ENCODE measurements around the gene NRF1.

Gene NRF1

DNA sequence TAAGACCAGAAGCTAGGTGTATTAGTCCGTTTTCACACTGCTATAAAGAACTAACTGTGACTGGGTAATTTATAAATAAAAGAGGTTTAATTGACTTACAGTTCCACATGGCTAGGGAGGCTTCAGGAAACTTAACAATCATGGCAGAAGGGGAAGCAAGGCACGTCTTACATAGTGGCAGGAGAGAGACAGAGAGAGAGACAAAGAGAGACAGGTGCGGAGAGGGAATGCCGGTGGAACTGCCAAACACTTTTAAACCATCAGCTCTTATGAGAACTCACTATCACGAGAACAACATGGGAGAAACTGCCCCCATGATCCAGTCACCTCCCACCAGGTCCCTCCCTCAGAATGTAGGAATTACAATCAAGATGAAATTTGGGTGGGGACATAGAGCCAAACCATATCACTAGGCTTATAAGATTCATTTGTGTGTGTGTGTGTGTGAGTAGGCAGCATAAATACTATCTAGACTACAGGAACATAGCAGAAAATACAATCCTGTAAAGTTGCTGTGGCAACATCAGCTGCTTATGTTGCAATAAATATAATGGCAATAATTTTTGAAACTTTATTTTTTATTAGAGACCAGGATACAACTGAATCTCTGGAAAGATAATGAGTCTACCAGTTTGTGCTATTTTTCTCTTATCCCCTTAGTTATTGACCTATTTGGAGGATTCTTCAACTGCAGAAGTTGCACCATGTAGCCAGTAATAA lies 77.1 kb downstream of the NRF1 start:
- no peak for DNase-seq

DNA sequence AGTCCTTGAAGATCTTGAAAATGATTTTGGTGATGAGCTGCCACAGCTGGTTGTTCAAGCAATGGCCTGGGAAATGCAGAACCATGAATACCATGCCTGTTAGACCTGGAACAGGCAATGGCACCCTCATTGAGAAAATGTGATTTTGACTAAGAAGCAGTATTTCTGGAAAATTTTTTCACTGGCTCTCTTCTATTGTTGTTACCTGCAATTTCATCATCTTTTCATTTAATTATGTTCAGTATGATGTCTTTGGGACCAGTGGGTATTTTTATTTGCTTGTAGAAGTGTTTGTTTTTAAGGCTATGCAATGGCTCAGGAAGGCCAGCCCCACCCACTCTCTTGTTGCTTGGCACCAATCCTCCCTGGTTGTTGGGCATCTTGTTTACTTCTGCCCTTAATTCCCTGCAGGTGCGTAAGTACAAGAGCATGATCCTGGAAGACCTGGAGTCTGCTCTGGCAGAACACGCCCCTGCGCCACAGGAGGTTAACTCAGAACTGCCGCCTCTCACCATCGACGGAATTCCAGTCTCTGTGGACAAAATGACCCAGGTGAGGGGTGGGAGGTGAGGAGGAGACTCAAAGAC lies 78.6 kb downstream of the NRF1 start:
- DNase-seq, result no peak

DNA sequence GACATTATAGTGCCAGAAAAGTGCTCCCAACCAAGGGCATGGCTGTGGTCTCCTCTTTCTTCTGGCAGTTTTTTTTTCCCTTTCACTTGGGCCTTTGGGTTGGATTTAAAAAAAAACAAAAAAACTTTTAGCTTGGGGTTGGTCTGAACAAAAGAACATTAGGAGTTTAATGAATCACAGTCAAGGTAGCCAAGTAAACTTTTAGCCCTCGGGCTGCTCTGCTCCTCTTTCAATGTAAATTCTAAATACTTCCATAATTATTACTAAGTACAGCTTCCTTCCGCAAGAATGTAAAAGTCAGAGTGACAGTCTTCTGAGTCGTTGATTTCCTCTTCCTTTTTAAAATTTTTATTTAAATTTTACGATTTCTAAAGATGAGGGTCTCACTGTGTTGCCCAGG lies 79.2 kb downstream of the NRF1 start:
- peak; percentile 8 for DNase-seq

DNA sequence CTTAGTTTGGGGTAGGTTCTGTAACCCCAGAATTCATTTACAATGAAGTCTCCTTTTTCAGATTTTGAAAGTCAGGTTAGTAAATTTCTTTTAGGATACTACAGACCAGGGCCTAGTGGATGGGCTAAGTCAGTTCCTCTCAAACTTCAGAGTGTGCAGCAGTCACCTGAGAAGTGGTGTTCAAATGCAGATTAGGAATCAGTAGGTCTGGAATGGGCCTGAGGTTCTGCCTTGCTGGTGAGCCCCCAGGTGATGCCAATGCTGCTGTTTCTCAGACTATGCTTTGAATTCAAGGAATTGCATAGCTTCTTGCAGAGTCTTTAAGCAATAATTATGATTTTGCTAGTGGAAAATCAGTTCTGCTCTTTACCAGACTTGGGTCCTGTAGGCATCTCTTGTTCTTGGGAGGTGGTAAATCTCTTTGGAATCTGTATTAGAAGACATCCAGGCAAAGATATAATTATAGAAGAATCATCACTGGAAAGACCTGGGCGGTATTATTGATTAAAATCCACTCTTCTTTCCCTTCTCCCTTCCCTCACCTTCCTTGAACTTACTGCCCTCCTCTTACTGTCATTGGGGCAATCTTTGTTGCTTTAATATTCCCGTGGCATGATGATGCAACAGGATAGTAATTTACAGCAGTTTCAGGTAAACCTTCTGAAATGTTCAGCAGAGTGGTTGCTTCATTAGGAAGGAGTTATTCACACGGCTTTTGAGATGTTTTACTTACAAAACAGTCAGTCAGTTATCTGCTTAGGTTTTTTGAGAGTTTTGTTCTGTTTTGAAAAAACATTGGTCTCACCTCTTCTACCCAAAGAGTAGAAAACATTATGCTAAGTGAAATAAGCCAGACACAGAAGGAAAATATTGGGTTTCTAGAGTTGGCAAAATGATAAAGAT lies 87.2 kb downstream of the NRF1 start:
- DNase-seq, result no peak

DNA sequence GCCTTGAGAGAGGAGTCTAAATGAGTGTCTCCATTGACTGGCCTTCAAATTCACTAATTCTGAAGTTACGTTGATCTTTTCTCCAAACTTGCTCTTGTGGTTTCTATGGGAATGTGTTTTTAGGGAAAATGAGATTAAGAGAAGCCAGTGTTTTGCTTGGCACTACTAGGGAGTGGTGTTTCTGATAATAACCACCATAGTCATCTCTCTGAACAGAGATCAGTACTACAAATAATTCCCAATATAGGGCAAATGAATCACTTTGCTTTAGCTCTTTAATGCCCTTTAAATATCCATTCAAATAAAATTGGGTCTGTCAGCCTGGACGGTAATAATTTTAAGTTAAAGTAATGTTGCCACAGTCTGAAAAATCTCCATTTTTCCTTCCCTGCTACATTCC lies 90.8 kb downstream of the NRF1 start:
- DNase-seq, result peak; percentile 54

DNA sequence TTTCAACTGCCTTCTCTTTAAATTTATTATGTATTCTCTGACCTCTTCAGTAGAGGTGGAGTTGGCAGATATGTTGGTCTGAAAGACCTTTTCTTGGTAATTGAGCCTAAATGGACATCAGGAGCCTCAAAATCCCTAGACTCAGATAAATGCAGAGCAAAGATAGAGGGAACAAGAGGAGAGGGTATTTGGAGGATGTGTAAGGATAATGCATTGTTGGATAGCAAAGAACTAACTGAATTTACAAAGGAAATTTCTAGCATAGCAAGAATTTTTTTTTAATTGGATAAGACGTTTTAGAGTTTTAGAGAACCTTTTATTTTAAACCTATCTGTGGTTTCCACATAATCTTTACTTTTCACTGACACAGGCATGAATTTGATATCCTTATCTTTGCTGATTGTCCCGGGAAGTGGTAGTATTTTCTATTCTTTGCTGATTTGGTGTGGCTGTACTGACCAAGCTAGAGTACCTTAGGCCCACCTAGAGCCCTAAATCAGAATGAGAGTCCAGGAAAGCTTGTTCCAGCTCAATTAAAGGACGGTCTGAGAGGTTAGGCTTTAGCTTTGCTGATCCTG lies 91.3 kb downstream of the NRF1 start:
- no peak for DNase-seq

DNA sequence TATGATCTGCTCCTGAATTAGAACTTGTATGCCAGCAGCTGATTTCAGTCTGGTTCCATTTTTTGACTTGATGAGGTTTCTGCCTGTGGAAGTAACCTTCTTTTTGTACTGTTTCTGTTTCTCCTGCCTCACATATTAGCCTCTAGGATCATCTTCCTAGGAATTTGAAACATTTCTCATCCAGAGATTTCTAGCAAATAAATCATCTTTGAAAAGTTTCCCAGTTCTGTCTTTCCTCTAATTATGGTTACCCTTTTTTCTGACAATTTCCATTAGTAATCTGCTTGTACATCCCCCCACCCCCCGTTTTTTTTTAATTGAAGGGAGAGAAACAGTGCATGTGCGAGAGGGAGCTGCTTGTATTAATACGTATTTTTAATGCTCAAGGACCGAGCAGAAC lies 92.2 kb downstream of the NRF1 start:
- peak; percentile 42 for DNase-seq

DNA sequence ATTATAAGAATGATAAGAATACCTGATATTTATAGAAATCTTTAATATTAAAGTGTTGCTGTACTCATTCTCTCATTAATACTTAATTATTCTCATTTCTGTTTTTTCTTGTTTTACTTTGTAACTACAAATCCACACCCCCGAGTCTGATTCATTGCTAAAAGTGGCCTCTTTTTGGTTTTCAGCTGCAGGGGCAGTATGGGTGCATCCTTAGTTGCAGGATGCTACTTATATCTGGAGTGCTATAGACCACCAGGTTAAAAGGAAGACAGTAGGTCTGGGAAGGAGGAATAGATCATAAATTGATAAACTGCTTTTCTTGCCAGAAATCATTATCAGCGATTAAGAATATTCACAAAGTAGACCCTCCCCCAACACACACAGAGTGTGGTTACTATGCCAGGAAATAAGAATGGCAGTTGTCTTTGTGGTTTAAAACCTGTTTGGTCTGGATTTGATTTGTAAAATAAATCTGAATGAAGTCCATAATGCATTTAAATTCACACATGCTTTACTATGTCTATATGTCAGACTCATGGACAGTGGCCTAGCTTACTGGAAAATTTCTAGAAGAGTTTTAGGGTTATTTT lies 96.5 kb downstream of the NRF1 start:
- DNase-seq, result no peak

DNA sequence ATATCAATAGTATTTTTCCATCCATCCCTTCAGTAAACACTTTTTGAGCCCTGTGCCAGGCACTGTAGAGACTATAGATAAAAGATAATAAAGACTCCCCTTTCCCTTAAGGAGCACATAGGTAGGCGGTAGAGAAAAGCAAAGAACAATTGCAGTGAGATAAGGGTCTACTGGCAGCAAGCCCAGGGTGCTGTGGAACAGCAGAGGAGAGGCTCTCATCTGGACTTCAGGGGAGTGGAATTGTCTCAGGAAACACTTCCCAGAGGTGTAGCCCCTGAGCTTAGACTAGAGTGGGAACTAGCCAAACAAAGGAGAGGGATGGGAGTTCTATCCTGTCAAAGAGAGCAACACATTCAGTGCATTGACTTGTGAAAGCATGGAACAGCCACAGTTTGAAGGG lies 102.0 kb downstream of the NRF1 start:
- no peak for DNase-seq

DNA sequence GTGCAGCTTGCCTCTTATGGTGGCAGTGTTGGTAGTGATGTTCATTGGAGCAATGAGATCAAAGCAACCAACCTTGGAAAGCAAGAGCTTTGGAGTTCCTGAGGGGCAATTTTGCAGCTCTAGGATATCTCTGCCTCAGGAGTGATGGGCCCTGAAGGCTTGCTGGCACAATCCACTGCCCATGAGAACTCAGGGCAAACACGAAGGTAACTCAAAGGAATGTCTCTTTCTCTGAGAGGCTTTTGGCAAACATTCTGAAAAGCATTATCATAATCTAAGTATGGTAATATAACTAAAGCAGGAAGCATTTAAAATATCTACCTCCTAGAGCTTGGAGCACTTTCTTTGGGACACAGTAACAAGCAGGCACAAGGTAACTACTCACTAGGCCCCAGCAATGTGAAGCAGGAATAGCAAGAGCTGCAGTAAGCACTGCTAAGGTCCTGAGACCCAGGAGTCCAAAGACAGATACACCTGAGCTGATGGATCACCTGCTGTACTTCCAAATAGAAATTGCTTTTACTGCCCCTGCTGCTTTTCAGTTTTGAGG lies 103.1 kb downstream of the NRF1 start:
- no peak for DNase-seq

DNA sequence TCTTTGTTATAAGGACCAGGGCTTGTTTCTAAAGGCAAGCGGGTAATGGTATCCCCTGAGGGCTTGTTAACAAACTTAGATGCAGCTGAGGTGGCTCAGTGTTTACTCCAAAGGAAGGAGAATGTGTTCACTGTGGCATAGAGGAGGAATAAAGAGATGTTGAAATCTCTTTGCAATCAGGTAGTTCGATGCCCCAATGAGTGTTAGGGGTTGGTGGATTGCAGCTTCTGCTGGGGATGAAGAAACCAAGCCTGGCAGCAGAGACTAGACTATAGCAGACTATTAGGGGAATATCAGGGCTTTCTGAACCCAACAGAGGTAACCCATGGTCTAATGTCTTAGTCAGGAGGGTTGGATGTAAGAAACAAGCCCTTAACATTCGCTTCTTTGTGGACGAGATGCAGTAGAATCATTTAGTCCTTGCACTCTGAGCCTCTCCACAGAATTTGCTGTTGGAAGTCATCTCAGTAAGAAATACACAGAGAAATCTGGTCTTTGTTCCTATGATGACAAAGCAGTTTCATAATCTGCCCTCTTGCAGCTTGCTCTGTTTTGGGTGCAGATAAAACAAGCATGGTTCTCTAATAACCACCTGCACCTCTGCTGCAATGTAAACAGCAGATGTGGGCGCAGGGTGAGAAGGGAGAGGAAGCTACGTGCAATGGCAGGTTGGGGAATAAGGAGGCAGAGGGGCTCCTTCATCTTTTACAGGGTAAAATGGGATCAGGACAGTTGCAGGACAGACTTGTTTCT lies 108.6 kb downstream of the NRF1 start:
- DNase-seq, result no peak

DNA sequence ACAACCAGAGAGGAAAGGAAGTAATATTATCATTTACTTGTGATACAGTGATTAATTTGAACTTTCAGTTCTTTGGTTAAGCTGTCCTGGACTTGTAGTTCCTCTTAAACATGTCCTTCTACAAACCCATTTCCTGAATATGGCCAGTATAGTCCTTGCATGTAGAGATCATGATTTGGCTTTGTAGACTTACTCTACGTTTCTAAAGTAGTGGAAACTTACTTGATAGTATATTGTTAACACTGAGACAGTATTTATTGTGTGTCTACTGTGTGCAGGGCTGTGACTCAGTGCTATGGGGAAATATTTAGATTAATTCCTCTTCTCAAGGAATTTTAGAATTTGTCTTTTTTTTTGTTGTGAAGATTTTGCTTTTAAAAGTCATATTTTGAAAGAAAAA lies 109.5 kb downstream of the NRF1 start:
- DNase-seq, result no peak

DNA sequence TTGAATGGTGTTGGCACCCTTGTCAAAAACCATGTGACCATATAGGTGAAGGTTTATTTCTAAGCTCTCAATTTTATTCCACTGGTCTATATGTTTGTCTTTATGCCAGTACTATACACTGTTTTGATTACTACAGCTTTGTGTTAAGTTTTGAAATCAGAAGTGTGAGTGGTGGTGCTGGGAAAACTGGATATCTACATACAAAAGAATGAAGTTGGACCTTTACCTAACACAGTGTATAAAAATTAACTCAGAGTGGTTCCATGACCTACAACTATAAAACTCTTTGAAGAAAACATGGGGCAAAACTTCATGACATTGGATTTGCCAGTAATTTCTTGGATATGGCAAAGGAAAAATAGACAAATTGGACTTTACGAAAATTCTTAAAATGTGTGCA lies 112.2 kb downstream of the NRF1 start:
- DNase-seq, result no peak

DNA sequence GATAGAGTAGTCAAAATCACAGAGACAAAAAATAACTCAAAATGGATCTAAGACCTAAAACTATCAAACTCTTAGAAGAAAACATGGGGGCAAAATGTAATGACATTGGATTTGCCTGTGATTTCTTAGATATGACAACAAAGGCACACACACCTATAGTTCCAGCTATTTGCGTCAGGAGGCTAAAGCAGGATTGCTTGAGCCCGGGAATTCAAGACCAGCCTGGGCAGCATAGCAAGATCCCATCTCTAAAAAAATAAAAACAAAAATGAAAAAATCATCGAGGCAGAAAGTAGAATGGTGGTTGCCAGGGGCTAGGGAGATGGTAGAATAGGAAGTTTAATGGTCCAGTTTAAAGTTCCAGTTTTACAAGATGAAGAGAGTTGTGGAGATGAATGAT lies 113.3 kb downstream of the NRF1 start:
- DNase-seq, result no peak

DNA sequence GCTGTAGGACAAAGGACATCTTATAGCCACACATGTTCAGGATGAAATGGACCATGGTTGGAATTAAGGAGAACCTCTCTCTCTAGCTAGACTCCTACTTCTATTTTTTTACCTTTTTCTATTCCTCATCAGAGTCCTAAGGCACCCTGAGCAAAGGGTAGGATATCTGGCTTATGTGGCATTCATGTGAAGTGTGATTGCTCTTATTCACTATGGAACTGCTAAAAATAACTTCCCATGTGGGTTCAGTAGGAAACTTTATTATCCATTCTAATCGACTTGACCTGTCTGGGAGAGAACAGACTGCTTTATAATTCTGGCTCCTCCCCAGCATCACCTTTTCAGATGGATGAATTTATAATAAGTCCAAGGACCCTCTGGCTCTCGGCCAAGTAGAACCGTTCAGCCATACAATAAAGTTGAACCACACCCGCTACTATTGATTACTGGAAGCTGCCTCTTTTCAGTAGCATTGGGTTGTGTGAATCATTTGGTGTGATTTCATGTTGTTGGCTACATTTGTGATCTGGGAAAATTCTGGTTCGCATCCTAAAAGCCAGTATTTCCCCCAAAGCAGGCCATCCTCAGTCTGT lies 117.5 kb downstream of the NRF1 start:
- no peak for DNase-seq

DNA sequence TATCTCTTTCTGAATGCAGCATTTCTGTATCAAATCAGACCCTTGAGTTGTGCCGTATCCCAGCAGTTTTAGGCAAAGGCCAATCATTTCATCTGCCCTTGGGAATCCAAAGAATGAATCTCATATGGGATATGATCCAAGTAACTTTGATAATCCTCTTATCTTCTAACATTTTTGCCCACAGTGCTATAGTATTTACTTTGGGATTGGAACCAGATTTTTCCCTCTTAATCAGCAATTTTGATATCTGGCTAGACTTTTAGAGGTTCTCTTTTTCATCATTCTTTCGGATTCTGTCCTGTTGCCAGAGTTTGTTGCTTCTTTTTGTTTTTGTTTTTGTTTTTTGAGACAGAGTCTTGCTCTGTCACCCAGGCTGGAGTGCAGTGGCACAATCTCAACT lies 118.0 kb downstream of the NRF1 start:
- DNase-seq, result no peak

DNA sequence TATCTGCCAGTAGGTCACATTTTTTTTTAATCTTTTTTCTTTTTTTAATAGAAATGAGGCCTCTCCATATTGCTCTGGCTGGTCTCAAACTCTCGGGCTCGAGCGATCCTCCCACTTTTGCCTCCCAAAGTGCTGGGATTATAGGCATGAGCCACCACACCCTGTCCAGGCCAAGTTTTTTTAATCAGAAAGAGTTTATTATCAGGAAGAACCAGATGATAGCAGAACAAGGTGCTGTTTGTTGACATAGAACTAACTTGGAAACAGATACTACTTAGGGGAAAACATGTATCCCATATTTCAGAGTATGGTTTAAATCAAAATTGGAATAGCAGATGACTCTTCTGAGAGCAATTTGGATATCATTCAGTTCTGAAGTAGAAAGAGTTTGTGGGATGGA lies 118.6 kb downstream of the NRF1 start:
- no peak for DNase-seq

DNA sequence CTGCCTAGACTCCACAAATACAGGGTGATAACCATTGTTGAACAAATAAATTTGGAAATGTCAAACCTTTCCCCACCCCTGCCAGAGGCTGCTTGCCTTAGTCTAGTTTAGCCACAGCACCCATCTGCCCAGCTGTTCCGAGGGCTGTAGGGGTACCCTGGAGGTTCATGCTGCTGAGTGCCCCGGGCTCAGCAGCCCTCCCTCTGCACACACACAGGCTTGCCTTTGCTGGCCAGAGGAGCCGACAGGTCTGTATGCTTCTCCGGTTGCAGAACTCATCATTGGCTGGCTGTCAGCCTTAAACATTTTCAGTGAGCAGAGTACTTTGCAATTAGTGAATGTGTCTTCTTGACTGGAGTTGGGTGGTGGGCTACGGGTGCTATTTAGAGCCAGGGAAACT lies 122.9 kb downstream of the NRF1 start:
- no peak for DNase-seq

DNA sequence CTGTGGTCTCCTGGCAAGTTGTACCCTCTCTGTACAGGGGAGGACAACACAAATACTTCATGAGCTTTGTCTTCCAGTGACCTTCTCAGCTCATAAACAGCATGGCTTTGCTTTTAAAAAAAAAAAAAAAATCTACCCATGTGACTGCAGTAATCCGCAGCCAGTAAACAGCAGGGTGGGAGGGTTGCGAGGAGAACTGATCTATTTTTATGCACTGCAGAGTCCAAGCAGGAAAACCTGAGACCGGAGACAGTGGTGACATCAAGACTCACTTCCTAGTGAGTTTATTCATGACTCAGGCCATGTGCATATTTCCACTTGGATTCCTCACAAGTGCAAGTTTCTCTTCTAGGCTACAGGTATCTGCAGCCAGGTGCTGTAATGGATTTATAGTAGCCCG lies 127.9 kb downstream of the NRF1 start:
- peak; percentile 26 for DNase-seq

DNA sequence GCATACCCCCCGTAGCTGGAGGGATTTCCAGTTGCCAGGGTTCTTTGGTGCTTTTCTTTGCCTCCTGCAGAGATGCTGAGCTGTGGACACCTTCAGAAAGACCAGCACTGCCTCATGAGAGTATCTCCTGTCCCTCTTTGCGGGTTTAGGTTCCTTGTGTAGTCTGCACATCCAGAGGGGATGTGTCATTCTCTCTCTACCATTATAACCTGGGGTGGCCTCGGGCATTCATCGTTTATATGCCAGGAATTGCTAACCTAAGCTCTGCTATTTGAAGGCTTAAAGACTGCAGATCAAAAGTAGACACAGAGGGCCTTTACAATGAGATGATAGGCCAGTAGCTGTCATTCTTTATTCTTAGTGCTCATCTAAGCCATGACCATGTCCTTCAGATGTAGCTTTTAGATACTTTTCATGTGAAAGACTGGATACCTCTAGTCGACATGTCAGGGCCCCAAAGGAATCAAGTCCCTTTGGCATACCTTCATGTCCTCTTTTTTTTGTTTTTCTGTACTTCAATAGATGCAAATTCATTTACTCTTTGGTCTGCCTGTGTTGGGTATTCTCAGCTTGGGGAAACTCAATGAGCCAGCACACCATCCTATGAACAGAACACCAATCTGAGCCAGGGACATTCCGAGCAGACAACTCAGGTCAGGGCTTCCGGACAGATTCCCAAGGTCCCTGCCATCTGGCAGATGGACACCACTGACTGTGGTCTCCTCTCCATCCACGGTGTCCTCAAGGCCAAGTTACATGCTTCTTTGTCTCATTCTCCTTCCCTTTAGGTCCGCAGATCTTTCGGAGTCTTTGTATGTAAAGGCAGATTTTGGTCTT lies 129.3 kb downstream of the NRF1 start:
- DNase-seq, result no peak

DNA sequence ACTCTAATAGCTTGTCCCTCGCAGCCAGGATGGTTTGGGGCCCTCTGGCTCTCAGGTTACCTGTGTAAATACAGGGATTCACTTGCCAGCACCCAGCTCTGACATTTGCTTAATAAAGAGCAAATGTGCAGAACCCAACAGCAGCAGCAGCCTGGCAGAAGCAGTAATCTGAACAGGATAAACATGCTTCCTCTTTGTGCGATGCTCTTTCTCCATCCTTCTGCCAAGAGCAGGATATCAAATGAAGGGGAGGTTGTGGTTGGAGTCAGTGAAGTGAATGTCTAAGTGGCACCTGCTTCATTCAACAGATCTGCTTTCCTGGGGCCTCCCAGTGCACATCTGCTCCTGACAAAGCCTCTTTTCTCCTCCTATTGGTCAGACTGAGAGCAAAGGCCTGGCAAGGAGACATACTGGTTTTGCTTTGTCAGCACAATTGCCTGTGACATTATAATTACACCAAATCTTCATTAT lies 130.3 kb downstream of the NRF1 start:
- no peak for DNase-seq
